CD4-positive, alpha-beta T cell treated with Interleukin-17A for 4 hours (primary cell): Measurements from ENCODE around the gene PLA2R1.
A peak's percentile ranks its signal among the peaks of the same experiment; 100 is the strongest.

Experiments used
- DNase-seq: peaks from one replicate; pipeline ENCODE4 v3.0.0-alpha.2; 2020; ENCODE audit warnings: mixed read lengths

PLA2R1 gene

GRCh38 chr2:159925975-159926374 lies 136.4 kb downstream of the PLA2R1 start:
- no peak for DNase-seq

DNA sequence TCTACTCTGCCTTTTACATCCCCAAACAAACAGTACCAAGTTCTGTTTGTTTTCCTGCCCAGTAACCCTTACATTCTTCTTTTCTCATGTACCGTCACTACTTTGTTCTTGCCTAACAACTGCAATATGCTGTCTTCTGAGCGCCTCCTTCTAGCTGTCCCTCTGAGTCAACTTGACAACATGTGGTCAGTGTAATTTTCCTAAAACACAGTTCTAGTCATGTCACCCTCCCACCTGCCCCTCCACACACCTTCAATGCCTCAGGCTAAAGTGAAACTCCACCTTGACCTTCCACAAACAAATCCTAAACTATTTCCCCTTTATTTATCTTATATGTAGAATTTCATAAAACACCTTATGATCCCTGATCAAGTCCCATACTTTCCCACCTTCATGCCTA lies 139.9 kb downstream of the PLA2R1 start:
- DNase-seq = no peak

DNA sequence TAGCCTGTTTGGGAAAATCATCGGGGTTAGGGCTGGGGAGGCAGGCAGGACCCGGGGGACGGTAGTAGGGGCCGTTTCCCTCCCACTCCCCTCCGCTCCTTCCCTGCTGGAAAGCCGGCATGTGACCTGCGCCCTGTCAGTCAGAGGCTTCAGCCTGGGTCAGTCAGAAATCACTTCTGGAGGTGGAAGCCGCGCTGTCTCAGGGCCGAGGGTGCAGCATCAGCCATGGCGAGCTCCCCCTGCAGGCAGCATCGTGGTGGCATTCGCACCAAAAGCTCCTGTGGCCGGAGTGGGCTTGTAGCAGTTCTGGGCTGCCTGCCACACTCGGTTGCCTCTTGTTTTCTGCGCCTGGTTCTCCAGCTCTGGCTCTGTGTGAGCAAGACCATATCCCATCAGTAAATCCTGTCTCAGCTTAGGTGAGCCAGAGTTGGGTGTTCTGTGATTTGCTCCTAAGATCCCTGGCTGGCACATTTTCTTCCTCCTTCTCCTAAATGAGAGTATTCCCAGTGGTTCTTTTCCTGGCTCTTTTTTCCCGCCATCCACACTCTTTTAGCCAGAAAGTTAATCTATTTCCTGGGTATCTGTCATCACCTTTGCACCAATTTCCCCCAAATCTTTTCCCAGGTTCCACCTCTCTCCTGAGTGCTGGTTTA lies 140.5 kb downstream of the PLA2R1 start:
- peak; percentile 79 for DNase-seq

GRCh38 chr2:159916511-159916910 lies 145.9 kb downstream of the PLA2R1 start:
- no peak for DNase-seq

DNA sequence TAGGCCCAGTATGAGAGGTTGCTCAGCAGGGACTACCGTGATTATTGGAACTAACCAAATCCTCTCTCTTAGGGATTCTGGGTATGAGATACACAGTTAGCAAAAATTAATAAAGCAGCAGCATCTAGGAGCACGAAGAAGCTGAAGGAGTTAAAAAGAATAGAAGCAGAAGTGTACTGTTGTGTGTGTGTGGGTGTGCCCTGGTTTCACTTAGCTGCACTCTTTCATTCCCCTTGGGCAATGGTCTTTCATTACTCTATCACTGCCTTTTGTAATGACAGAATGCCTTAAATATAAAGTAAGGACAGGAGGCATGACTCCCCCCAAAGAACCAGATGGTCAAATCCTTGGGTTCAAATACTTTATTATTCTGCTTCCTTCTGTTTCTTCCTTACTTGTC lies 148.5 kb downstream of the PLA2R1 start:
- DNase-seq = no peak

DNA sequence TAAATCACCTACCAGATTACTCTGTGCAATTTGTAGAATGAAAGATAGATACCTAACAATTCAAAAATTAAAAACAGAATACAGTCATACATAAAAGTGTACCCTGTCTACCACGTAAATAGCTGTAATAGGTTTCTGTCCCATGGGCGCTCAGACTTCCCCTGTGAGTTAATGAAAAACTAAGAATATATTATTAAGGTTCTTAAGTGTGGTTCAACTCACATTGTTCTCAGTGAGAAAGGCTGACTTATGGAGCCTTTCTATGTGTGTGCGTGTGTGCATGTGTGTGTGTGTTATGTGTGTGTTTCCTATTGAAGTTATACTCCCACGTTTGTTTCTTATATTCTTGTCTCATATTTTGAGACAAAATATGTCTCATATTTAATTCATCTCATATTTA lies 149.8 kb downstream of the PLA2R1 start:
- DNase-seq = no peak

- no peak for DNase-seq
These were observed 151.5 kb downstream of the PLA2R1 start for GRCh38 chr2:159910951-159911350.

DNA sequence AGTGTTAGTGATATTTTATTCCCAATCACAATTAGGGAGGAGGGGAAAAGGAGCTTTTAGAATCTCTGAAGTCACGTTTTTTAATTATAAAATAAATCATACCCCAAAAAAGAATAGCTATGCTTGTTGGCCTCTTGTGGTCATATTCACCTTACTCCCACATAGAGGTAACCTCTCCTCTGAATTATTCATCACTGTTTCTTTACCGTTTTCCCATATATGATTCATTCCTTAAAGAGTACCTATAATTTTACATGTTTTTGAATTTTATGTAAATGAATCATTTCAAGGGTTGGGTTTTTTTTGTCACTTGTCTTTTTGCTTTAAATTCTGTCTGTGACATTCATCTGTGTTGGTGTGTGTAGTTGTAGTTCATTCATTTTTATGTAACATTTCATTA lies 153.8 kb downstream of the PLA2R1 start:
- DNase-seq = no peak

GRCh38 chr2:159907909-159908308 lies 154.5 kb downstream of the PLA2R1 start:
- DNase-seq = no peak

GRCh38 chr2:159905926-159906714 lies 156.3 kb downstream of the PLA2R1 start:
- DNase-seq = no peak

DNA sequence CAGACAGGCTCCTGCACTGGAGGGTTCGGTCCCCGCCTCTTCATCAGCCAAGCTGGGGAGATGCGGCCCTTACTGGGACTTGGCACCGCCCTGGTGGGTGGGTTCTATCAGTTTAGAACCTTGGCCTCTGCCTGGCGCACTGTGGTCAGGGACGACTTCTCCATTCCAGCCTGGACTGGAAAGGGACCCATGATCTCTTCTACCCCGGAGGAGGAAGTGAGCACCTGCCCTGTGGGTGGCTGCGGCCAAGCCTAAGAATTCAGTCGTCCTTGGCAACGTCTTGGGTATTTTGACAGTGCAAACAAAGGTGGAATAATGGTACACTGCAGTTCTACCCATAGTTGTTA lies 157.5 kb downstream of the PLA2R1 start:
- DNase-seq = no peak

DNA sequence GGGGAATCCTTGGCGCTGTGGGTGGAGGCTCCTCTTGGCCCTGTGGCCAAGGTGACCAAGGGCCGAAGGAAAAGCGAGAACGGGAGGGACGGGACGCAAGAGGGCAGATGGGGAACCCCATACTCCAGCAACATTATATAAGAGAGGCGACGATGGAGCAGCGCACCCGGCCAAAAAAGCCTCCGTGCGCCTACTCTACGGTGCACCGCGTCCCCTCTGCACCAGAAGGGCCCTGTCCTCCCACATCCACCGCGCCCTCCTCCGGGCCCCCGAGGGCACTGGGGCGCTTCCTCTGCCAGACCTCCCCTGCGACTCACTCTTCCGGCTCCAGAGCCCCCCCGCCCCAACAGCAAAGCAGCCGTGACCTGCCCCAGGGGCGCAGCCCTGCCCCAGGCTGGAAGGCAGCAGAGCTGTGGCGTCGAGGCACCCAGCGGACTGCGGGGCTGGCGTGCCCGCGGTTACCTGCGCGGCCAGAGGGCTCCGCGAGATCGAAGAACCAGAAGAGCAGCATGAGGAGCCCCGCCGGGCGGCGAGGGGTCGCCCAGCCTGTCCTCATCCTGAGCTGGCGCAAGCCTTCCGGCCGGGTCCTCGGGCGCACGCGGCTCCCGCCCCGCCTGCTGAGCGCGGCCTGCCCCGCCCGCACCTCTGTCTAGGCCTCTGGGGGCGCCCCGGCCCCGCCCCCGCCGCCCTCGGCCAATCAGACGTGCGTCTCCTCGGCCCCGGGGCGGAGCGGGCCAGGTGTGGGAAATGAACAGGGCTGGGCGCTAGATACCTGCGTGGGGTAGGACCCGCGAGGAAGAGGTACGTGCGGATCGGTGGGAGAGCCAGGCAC lies 158.1 kb downstream of the PLA2R1 start, which contains the start of gene LY75:
TSS of gene LY75 (minus strand) at position 630 of the 832 bp plus-strand sequence.
- DNase-seq = peak; percentile 88

DNA sequence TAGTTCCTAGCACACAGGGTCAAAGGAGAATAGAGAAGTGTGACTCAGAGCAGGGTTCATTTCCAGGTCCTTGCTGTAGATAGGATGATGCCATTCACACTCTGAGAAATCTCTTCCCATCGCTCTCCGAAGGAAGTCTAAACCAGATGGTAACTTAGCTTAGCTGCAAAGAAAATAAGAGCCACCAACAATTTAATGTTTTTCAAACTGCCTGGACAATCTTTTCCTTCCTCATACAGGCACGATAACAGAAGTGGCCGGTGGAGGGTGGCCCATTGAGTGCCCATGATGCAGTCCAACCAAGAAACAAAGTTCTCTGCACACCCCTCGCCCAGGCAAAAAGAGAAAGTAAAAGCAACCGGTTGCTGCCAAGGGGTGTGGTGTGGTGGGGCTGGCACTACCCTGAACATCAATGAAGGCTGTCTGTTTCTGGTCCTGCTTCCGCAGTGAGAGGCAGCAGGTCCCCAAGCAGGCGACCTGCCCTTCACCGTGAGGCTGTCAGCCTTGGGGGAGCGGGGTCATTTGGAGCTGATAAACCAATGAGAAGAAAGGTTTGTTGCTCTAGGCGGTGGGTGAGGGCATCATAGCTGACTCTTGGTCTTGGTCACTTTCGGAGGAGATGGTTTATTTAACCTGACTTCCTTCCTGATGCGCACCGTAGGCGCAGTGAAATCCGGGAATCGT lies 158.8 kb downstream of the PLA2R1 start:
- DNase-seq = peak; percentile 66

GRCh38 chr2:159902722-159903121 lies 159.7 kb downstream of the PLA2R1 start:
- no peak for DNase-seq

- DNase-seq = no peak
These were observed 162.1 kb downstream of the PLA2R1 start for GRCh38 chr2:159900343-159900742.

DNA sequence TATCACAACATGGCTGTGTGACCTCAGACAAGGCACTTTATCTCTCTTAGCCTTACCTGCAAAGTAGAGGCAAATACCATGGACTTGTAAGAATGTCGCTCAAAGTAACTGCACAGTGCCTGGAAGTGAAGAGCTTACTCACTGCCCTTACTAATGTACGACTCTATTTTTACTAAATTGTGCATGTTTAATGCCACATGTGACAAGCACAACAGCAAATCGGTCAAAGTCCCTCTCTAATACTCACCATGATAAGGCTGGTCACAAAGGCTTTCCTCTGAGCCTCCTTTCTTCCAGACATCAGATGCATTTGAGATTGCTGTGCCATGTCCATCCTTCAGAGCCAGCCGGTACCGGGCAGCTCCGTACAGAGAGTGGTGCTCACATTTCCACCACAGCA lies 164.0 kb downstream of the PLA2R1 start:
- no peak for DNase-seq

DNA sequence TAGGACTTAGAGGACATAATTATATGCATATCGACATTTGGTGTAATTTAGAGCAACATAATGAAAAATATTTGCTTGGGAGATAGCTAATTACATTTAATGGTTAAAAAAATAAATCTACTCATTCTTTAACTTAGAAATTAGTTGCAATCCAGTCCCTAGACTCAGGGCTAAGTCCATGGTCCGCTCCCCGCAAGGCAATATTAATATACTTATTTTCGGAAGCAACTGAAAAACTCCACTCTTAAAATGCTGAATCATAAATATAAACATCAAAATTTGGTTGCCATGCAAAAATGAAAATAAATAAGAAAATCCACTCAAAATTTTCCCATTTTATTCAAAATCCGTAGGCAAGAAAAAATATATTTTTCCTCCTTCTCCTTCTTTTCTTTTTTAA lies 164.7 kb downstream of the PLA2R1 start:
- DNase-seq = no peak

GRCh38 chr2:159897081-159897480 lies 165.3 kb downstream of the PLA2R1 start:
- DNase-seq = no peak

DNA sequence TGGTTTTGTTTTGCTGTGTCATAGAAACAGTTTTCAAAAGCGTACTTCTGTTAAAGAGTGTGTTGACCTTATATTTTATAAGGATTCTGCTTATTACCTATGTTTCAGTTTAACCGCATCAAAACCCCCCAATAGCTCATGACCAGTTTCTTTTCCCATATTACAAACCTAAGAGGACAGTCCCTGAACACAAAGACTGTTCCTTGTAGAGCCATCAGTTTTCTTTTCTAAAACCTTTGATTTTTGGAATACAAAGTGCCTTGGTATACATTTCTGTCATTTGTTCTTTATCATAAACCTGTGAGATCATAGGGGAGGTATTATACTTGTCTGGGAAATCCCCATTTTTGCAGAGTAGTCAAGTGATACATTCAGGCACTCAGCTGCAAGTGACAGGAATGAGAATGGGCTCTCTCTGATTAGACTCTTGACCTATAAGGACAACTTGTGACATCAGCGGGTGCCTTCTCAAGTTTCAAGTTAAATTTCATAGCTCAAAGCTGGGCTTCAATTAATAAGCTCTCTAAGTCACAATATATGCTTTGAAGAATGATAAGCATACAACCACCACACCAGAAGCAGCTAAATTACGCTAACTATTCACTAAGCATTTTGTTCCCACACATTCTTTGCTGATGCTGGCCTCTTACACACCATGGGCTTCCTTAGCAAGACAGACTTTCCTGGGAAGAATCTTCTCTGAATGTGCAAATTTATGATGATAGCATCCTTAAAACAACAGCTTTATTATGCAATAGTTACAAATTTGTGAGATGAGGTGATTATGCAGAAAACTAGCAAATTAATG lies 167.0 kb downstream of the PLA2R1 start:
- no peak for DNase-seq

GRCh38 chr2:159894145-159894838 lies 168.1 kb downstream of the PLA2R1 start:
- no peak for DNase-seq

DNA sequence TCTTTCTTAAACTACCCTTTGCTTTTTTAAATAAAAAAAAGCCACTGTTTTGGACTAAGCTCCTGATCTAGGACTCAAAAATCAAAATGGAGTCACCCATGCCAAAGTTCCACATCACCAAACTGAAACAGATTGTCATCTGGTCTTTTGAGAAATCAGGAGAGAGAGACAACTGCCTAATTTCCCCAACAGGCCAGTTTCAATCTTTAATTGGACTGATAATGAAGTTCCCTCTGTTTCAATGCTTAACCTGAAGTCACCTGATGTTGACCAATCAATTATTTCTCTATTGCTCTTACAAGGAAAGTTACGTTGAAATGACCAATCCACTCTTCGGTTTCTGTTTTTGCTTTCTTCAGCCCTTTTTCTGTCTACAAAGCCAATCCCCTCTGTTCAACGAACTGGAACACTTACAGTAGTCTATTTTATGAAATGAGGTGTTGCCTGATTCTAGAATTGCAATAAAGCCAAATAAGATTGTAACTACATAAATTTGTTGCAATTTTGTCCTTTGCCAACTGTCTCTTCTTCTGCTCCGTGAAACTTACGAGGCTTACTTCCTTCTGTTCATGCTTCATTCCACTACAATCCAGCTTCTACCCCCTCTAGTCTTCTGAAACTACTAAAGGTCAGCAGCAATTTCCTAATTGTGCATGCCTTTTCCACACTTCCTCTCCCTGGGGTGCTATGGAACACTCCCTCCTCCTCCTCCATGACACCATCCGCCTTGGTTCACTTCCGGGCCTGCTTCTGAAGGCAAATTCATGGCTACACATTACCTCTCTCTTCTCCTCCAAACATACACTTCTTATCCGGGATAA lies 169.2 kb downstream of the PLA2R1 start:
- no peak for DNase-seq
